Epithelial cell of proximal tubule (primary cell): ENCODE results near the gene TLE2. TPM values are rescaled to one million over a fixed set of nuclear protein-coding genes. Genes with fewer than 3 reads are reported as not detected.

ENCODE experiments used
- DNase-seq: peaks from one replicate; pipeline ENCODE4 v3.0.0-alpha.2; 2011; ENCODE audit warnings: low read depth
- H3K4me3 ChIP-seq: 2 replicates; pipeline ENCODE4 v1.5.1; 2011; ENCODE audit warnings: low read depth, mild to moderate bottlenecking, low read length
- total RNA-seq: library from RNA; depleted of rRNA; stranded (reverse); fragments of >200 nt; gene quantifications from 2 replicates; pipeline ENCODE4 v1.2.3, GENCODE V29; 2015
- TF ChIP-seq, protein P1 (sequence below): conservative IDR thresholded peaks from 2 replicates; pipeline ENCODE4 v1.5.1; 2012; ENCODE audit warnings: low read depth, mild to moderate bottlenecking, low read length

TLE2 gene
- total RNA-seq, 1 donor from 2014 or later = 2.9 TPM

DNA sequence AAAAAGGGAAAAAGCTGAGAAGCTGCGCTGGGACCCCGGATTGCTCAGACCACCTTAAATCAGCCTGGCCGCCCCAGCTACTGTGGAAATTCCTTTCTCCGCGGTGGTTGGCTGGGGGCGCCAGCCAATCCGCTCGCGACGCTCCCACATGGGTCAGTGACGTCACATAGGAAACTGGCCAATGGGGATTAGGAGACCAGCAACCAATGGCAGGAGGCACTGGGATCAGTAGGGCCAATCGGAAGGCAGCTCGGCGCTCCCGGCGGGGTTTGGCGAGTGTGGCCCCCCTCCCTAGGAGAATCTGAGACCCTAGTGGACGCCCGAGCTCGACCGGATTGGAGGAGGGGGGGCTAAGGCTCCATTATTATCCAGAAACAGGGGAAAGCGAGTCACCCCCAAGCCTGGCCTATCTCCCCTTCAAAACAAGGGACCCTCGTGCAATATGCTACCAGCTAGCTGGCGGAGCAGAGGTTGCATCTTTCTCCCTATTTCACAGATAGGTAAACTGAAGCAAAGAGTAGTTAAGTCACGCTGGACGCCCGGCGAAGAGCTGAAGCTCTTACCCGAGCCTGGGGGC is 6.5 kb upstream of the TLE2 start:
- TF ChIP-seq, protein P1, sequence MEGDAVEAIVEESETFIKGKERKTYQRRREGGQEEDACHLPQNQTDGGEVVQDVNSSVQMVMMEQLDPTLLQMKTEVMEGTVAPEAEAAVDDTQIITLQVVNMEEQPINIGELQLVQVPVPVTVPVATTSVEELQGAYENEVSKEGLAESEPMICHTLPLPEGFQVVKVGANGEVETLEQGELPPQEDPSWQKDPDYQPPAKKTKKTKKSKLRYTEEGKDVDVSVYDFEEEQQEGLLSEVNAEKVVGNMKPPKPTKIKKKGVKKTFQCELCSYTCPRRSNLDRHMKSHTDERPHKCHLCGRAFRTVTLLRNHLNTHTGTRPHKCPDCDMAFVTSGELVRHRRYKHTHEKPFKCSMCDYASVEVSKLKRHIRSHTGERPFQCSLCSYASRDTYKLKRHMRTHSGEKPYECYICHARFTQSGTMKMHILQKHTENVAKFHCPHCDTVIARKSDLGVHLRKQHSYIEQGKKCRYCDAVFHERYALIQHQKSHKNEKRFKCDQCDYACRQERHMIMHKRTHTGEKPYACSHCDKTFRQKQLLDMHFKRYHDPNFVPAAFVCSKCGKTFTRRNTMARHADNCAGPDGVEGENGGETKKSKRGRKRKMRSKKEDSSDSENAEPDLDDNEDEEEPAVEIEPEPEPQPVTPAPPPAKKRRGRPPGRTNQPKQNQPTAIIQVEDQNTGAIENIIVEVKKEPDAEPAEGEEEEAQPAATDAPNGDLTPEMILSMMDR = no peak
- peak; percentile 83 for DNase-seq
- peak overlapping the region; percentile 57 for H3K4me3 ChIP-seq

DNA sequence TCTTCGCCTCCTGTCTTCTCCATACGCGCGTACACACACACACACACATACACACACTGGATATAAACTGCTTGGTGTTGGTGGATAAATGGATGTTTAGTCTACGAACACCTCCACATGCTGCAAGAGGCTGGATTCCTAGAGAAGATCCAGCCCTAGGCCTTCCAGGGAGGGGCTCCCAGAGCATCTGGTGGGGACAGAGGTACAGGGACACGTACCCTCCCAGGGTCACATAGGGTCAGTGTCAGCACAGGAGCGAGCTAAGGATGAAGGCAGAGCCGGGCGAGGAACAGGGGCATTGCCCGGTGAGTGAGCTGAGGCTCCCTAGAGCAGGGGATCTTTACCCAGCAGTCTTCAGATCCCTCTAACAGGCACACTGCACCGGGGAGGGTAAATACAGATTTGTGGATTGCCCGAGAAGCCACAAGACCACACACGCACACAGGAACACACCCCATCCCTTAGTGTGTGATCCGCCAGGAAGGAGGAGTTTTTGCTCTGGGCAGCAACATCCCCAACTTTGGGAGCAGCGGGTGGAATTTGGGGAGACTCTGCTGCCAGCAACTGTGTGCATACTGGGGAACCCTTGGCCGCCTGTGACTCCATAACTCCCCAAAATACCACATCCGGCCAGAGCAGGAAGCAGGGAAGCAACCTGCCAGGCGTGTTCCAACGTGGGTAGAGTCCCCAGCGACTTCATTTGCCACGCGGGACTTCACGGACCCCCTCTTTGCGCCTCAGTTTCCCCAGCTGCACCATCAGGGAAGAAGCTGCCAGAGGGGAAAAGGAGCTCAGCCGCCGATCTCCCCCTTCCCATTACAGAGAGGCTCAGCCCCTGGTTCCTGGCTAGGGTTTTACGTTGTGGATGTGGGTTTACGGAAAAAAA is 5.8 kb upstream of the TLE2 start:
- peak overlapping the region; percentile 57 for H3K4me3 ChIP-seq
- DNase-seq = no peak
- TF ChIP-seq, protein P1 = no peak

DNA sequence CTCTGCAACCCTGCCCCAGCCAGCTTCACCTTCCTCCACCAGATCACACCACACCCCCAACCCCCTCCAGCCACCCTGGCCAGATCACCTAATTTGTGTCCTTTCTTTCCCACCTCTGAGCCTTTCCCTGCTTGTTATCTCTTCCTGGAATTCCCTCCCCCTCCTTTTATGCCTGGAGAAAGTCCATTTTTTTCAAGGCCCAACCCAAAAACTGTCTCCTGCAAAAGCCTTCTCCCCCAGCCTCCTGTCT is 5.3 kb upstream of the TLE2 start:
- no peak overlapping the region for H3K4me3 ChIP-seq
- DNase-seq = no peak

DNA sequence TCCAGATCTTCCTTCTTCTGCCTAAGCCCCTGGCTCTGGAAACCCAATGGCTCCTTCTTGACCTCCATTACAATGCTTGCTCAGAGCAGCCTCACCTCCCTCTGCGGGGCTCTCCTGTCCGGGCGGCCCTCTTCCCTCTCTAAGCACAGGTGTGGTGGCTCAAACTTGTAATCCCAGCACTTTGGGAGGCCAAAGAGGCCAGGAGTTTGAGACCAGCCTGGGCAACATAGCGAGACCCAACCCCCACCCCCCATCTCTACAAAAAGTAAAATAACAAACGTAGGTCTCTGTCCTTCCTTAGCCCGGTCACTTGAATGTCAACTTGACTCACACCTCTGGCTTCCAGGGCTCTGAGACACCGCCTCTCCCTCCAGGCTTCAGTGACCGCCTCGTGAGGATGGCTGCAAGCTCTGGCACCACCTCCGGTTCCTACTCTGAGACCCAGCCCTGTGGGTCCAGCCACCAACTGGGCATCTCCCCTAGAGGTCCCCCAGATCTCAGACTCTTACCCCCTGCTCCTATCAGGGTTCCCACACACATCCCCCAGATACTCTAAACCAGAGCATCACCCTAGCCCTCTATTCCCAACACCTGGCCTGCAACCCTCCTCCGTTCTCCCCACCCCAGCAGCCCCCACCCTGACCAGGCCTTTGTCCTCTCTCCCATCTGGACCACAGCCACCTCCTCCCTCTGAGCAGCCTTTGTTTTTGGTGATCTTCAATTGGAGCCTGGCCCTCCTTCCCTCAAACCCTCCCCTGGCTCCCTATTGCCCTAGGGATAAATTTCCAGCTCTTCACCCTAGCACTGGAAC is 4.7 kb upstream of the TLE2 start:
- no peak overlapping the region for H3K4me3 ChIP-seq
- TF ChIP-seq, protein P1 = no peak
- no peak for DNase-seq

More for the DNA sequence above, 5.3 kb upstream of the TLE2 start:
- TF ChIP-seq, protein P1 = no peak

DNA sequence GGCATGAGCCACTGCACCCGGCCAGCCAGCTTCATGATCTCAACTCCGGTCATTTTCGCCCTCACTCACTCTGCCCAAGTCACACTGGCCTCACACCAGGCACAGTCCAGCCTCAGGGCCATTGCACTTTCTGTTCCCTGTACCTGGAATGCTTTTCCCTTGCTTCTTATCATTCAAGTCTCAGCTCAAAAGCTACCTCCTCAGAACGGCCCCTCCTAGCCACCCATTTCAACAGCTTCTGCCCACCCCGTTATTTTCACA is 2.5 kb upstream of the TLE2 start:
- DNase-seq = no peak

DNA sequence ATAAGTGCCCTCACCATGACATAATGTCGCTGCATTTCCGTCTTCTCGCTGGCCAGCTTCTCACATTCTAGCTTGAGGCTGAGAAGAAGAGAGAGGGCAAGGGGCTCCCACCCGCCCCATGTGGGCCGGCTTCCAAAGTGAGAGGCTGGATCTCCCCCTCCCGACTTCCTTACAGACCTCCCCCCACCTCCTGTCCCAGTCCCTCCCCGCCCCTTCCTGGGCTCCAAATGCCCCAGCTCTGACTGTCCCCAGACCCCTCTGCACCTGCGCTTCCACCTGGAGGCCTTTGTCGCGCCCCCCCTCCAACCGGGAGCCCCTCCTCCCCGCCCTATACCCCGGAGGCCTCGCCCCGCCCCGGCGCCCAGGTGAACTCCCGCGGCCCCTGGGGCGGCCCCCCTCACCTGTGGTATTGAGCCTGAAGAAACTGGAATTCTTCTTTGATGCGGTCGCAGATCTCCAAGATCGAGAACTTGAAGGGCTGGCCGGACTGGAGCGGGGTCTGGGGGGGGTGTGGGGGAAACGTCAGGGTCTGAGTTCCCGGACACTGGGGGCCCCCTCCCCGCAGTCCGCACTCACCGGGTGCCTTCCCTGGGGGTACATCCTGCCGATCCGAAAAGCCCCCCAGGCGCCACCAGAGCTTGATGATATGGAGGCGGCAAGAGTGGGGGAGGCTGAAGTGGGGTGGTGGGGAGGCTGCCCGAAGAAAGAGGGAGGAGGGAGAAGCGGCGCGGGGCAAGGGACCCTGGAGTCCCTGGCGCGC is 595 bp downstream of the TLE2 start:
- TF ChIP-seq, protein P1 = no peak
- no peak for DNase-seq
- peak overlapping the region; percentile 51 for H3K4me3 ChIP-seq

More for the DNA sequence above, 2.5 kb upstream of the TLE2 start:
- TF ChIP-seq, protein P1 = no peak
- H3K4me3 ChIP-seq = no peak overlapping the region
